Measurements from ENCODE around the gene PDE6A.

The PDE6A gene

DNA sequence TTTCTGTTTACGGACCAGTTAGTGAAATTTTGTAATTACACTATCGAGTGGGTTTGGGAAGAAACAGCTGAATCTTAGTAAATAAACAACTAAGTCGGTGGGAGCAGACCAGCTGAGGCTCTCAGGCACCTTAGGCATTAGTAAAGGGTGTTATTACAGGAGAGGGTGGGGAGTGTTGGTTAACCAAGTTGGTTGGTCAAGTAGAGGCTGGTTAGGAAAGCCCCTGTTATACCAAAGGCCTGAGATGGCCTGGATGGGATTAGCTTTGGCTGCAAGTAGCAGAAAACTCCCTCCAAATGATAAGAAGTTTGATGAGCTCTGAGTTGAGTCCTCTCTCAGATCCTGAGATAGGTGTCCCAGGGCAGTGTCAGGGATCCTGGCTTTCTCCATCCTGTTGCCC, 133.1 kb downstream of the PDE6A start:
- Histone ChIP-seq H3K27ac (ENCODE audit: low read depth, low read length) (no peak overlapping the region), H3K4me3 (ENCODE audit: low read depth, low read length) (no peak overlapping the region), H3K27me3 (ENCODE audit: insufficient read depth, low read length) (no peaks in the 10 kb centered on the region), H2AFZ (ENCODE audit: low read length, unreplicated experiment) (no peak overlapping the region), H3K36me3 (ENCODE audit: insufficient read depth, low read length) (no peaks in the 10 kb centered on the region), H3K4me1 (ENCODE audit: control insufficient read depth, insufficient read depth, low read length, unreplicated experiment) (no peaks in the 10 kb centered on the region), H3K79me2 (ENCODE audit: control insufficient read depth, insufficient read depth, low read length, unreplicated experiment) (no peaks in the 10 kb centered on the region)

DNA sequence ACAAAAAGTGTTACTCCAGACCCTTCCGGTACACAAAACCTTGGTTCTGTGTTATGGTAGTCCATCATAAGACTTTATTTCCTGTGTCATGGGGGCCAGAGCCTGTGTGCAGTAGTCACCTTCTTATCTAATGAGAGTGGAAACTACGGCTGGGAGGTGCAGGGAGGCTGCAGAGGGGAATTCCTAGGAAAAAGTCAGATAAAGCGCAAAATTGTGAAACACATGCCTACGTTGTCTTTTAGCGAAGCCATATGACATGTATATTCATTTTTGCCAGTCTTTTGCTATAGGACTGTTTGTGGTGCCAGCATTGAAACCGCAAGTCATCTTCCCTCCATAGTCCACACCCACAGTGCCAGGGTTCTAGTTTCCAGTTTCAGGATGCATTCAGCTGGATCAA, 133.7 kb downstream of the PDE6A start:
- Histone ChIP-seq H3K4me1 (ENCODE audit: control insufficient read depth, insufficient read depth, low read length, unreplicated experiment) (peaks cover 5% of the 10 kb centered on the region), H3K27ac (ENCODE audit: low read depth, low read length) (no peak overlapping the region), H3K79me2 (ENCODE audit: control insufficient read depth, insufficient read depth, low read length, unreplicated experiment) (no peaks in the 10 kb centered on the region), H3K4me3 (ENCODE audit: low read depth, low read length) (no peak overlapping the region), H3K36me3 (ENCODE audit: insufficient read depth, low read length) (no peaks in the 10 kb centered on the region), H2AFZ (ENCODE audit: low read length, unreplicated experiment) (no peak overlapping the region), H3K27me3 (ENCODE audit: insufficient read depth, low read length) (no peaks in the 10 kb centered on the region)

- no peaks in the 10 kb centered on the region for H3K27me3 ChIP-seq (ENCODE audit: insufficient read depth, low read length)
- H3K79me2 ChIP-seq (ENCODE audit: control insufficient read depth, insufficient read depth, low read length, unreplicated experiment), result no peaks in the 10 kb centered on the region
- no peak overlapping the region for H3K4me3 ChIP-seq (ENCODE audit: low read depth, low read length)
- H2AFZ ChIP-seq (ENCODE audit: low read length, unreplicated experiment), result no peak overlapping the region
- no peak overlapping the region for H3K27ac ChIP-seq (ENCODE audit: low read depth, low read length)
- H3K4me1 ChIP-seq (ENCODE audit: control insufficient read depth, insufficient read depth, low read length, unreplicated experiment), result peaks cover 9% of the 10 kb centered on the region
- no peaks in the 10 kb centered on the region for H3K36me3 ChIP-seq (ENCODE audit: insufficient read depth, low read length)
Measured at GRCh38 chr5:149809931-149810691, 134.5 kb downstream of the PDE6A start.

DNA sequence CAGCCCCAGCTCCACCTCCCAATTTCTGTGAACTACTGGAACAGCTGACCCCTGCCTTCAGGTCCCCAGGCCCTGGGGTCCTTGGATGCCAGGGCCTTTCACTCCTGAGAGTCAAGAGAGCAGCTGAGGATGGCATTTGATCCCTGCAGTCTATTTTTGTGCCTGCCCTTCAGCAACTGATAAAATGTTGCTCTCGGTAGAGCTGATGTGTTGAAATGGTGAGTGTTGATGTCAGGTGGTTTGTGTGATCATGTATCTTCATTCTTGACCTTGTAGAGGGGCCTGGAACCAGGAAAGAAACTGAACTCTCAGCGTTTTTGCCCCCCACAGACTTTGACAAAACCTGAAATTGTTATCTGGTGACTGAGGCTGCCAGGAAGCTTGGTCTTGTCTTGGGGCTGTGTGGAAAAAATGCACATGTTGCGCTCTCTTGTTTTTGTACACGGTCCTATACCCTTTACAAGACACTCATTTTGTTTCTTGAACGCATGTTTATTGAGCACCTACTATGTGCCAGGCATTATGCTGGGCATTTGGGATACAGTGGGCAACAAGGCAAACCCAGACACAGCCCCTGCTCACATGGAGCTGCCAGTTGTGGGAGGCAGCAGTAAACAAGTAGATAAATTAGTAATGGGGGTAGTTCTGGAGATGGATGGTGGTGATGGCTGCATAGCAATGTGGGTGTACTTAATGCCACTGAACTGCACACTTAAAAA, 136.2 kb downstream of the PDE6A start:
- peaks cover 9% of the 10 kb centered on the region for H3K4me1 ChIP-seq (ENCODE audit: control insufficient read depth, insufficient read depth, low read length, unreplicated experiment)
- no peak overlapping the region for H3K4me3 ChIP-seq (ENCODE audit: low read depth, low read length)
- H3K79me2 ChIP-seq (ENCODE audit: control insufficient read depth, insufficient read depth, low read length, unreplicated experiment), result no peaks in the 10 kb centered on the region
- H2AFZ ChIP-seq (ENCODE audit: low read length, unreplicated experiment), result no peak overlapping the region
- H3K27me3 ChIP-seq (ENCODE audit: insufficient read depth, low read length), result no peaks in the 10 kb centered on the region
- no peaks in the 10 kb centered on the region for H3K36me3 ChIP-seq (ENCODE audit: insufficient read depth, low read length)
- no peak overlapping the region for H3K27ac ChIP-seq (ENCODE audit: low read depth, low read length)
